Stimulated activated naive CD8-positive, alpha-beta T cell treated with anti-CD3 and anti-CD28 coated beads, Interleukin-15, Interleukin-2, amounts not matched to agents 100 U/mL and 50 U/mL, for 24 hours (primary cell): ENCODE measurements around the gene SELENOM.
A peak's percentile ranks its signal among the peaks of the same experiment; 100 is the strongest.
"Not testable (repeated sequence)": the region's sequence is repeated elsewhere in the genome, so short reads cannot be mapped to it uniquely, and the experiment has no call there.

ENCODE experiments used
- ATAC-seq: fragments of 150-1000 bp; cut with Tn5 transposase; one replicate; pipeline ENCODE4 v1.10.0; 2021
- DNase-seq: peaks from one replicate; pipeline ENCODE4 v3.0.0; 2021

SELENOM gene

DNA sequence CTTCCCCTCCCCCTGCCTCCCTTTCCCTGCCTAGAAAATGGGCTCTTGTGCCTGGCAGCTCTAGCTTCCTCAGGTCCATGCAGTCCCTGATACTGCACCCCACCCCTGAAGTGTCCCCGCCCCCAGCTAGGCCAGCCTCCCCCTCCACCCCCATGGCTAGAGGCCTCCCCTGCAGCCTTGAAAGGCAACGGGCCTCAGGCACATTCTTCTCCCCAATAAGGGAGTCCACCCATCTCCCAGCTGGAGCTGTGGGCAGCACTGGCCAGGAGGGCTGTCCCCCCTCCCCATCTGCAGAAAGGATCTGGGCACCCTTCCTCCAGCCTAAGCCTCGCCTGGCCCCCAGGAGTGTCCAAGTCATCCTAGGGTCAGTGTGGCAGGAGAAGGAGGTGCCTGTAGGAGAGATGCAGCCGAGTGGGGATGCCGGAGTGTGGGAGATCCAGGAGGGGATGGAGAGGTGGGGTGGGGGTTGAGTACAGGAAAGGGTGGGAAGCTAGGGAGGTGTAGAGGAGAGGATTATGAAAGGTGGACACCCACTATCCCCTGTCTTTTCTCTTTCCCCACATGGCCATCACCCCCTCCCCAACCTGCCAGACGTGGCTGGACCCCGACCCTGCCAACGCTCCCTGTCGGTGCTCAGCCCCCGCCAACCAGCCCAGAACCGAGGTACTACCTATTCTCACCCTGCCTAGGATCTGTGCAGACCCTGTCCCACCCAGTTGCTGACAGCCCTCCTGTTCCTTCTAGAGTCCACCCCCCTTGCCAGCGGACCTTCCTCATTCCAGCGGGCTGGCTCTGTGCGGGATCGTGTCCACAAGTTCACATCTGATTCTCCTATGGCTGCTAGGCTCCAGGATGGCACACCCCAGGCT is 16.9 kb downstream of the SELENOM start:
- no peak for ATAC-seq
- no peak for DNase-seq

- no peak for ATAC-seq
- peak; percentile 46 for DNase-seq
Measured at GRCh38 chr22:31089160-31090100, 17.9 kb downstream of the SELENOM start.

GRCh38 chr22:31088233-31088986 is 19.0 kb downstream of the SELENOM start:
- ATAC-seq (no peak), DNase-seq (no peak)

DNA sequence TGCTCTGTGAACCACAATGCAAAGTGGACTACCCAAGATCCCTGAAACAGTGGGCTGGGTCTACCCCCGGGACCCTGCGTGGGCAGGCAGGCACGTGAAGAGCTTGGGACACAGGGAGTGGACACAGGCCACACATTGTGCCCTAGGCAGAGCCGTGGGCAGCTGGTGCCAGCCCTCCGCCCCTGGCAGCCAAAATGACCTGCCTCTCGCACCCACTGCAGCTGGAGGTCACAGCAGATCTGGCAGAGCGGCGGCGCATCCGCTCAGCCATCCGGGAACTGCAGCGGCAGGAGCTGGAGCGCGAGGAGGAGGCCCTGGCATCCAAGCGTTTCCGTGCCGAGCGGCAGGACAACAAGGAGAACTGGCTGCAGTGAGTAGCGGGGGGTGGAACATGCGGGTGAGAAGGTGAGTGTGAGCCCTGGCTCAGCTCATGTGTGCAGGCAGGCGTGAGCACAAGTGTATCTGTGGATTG is 19.6 kb downstream of the SELENOM start:
- DNase-seq, result no peak
- no peak for ATAC-seq

GRCh38 chr22:31086703-31087330 is 20.6 kb downstream of the SELENOM start:
- DNase-seq (no peak), ATAC-seq (no peak)

DNA sequence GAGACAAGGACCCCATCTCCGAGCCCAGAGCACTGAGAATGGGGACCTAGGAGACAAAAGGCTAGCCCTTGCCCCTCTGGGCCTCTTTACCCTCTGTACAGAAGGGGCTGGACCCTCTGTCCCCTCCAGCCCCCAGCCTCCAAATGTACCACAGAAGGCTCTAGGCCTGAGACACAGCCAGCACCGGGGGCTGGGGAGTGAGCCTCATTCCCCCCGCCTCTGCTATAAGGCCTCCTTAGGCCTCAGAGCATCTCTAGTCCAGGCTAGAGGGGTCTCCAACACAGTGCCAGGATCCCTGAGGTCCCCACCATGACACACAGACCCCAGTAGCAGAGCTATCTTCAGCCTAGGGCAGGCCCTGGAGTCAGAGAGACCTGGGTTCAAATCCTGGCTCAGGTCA is 21.4 kb downstream of the SELENOM start:
- DNase-seq (no peak), ATAC-seq (no peak)

- no peak for DNase-seq
- ATAC-seq, result no peak
Measured at GRCh38 chr22:31085493-31085824, 21.9 kb downstream of the SELENOM start.

DNA sequence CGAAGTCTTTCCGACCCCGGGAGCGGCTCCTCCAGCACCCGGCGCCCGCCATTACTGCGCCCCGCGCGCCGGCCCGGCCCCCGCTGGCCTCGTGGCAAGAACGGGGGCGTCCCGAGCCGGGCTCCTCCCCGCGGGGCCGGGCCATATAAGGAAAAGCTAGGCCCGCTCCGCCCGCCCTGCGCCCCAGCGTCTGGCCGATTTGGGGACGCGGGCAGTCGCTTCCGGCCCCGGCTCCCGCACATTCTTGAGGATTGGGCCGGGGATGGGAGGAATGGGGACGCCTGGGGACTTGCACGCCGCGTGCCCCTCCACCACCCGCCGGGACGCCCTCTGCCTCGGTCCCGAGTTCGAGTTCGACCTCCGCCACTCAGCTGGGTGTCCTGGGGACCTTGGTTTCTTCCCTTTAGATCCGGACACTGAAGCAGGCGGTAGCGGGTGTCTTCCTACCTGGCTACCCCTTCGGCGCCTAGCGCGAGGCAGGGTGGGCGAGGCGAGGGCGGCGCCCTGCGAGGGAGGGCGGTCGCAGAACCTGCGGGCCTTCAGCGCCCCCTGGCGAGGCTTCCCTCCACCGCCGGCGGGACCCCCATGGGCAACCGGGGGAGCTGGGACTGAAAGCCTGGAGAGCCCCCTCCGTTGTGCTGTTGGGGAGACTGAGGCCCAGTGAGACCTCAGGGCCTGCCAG is 22.4 kb downstream of the SELENOM start:
- DNase-seq, result peak; percentile 92

DNA sequence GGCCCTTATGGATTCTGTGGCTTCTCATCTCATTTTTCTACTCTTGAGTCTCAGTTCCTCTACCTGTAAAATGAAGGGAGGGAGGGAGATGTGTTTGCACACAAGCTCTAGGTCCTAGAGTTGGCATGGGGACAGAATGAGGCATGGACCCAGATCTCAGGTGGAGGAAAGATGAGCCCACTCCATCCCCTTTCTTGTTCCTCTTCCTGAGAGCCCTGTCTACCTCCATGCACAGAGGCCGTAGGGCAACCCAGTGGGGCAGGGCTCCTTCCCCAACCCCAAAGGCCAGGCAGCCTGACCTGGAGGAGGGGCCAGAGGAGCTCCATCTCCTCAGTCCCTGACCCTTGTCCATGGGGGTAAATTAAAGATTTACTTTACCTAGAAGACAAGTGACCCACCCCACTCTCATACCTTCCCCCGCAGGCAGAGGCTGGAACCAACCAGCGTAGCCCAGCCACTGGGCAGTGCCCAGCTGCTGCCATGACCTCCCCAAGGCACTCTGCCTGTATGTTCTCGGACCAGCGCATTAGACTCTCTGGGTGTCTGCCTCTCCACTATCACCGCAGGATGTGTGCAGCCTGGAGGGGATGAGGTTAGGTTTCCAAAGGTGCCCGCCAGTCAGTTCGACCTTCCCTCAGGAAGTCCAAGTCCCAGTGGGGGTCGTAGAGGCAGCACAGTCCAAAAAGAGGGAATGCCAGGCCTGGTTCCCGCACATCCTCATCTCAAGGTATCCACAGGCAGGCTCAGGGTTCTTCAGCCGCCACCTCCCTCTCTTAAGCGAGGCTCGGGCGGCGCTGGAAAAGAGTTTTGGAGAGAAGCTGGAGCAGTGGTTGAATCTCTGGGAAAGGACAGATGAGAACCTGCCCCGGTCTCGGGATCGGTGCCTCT is 23.2 kb downstream of the SELENOM start:
- DNase-seq, result no peak
- ATAC-seq, result no peak

More for the DNA sequence above, 22.4 kb downstream of the SELENOM start:
- ATAC-seq, result peak; percentile 81

- DNase-seq (no peak), ATAC-seq (no peak)
Measured at GRCh38 chr22:31083377-31083768, 24.0 kb downstream of the SELENOM start.

GRCh38 chr22:31082606-31083376 is 24.6 kb downstream of the SELENOM start:
- DNase-seq (peak; percentile 84), ATAC-seq (no peak)

DNA sequence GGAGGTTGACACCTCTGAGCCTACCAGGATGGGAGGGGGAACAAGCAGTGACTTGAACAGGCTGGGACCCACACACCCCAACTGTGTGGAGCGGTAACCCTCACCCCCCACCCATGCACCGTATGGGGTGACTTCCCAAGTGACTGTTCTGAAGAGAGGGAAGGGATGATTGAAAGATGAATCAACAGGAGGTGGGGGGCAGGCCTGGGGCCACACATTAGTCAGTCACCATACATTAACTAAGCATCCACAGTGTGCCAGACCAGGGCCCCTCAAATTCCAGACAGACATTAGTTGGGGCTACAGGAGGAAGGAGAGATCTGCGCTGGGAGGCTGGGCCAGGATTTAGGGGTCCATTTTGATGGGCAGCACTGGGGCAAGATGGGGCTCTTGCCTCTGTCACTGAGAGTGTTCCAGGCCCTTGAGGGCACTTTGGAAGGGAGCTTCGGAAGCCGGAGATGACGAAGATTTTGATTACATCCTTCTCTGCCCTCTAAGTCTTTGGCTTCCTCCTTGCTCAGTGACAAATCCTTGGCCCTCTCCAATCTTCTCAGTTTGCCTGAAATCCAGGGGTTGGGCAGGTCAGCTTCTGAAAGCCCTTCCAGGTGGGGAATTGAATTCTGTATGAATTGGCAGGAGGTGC is 25.3 kb downstream of the SELENOM start:
- ATAC-seq, result peak; percentile 10

GRCh38 chr22:31080848-31081649 is 26.3 kb downstream of the SELENOM start, which contains the start of gene SMTN:
Gene SMTN (plus strand): TSS chr22:31081318. CDS start chr22:31083259, 1,941 bp downstream.
- ATAC-seq (peak; percentile 65), DNase-seq (peak; percentile 94)

More for the DNA sequence above, 25.3 kb downstream of the SELENOM start:
- peak; percentile 36 for DNase-seq

DNA sequence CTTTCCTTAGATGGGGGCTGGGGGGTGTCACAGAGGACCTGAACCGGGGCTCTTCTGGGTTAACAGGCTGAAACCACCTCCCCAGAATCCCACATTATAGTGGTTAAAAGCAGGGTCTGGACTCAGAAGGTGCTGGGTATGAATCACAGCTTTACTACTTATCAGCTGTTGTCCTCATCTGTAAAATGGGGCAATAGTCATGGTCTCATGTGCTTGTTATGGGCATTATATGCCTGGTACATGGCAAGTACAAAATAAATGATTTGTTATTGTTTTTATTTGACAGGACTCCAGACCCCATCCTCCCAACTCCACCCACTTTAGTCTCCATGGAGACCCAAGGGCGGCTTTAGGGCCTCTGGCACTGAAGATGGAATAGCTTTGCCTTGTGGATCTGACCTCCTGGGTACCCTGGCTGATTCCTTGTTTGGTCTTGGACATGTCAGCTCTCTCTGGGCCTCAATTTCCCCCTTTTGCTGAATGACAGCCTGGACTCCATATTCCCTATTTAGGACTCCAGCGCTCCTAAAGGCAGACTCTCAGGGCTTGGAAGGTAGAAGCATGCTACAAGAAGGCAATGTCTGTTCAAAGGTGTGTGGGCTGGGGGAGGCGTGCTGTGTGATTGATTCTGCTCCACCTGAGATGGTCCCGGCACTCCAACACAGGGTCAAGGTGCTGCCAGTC is 27.1 kb downstream of the SELENOM start:
- ATAC-seq, result no peak

DNA sequence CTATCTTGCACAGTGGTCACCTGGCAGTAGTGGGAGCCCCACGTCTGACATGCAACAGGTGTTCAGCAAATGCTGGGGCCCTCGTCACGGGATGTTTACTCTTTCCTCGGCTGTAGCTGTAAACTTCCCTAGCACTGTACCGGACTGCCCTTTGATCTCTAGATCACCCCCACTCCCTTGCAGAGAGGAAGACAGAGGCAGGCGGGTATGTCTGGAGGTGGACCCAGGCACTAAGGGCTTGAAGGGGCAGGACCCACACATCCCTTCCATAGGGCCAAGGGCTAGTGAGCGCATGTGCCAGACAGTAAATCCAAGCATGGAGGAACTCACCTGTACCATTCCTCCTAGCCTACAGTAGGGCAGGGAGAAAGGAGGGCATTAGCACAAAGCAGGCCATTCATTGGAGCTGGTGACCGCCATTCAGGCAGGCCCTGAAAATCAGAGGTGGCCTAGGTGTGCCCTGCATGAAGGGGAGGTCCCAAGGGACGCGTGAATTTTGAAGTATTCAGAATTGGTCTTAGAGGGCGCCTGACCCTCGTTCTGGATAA is 28.2 kb downstream of the SELENOM start:
- DNase-seq (no peak), ATAC-seq (no peak)

More for the DNA sequence above, 27.1 kb downstream of the SELENOM start:
- DNase-seq, result no peak

GRCh38 chr22:31078389-31078788 is 29.0 kb downstream of the SELENOM start:
- not testable (repeated sequence) for ATAC-seq, DNase-seq

GRCh38 chr22:31077681-31078080 is 29.7 kb downstream of the SELENOM start:
- DNase-seq (no peak), ATAC-seq (no peak)
